ENCODE data around the gene CD93.

- TF ChIP-seq FOXM1 (IDR thresholded peaks at IDR 0.05; ENCODE audit: borderline replicate concordance) (no peak), L3MBTL2 (conservative IDR thresholded peaks at IDR 0.05) (no peak), BHLHE40 (IDR thresholded peaks at IDR 0.05; ENCODE audit: borderline replicate concordance) (no peak), FOXA1 (IDR thresholded peaks at IDR 0.05) (no peak), CTBP1 (IDR thresholded peaks at IDR 0.05; ENCODE audit: borderline replicate concordance) (no peak), FOXK2 (IDR thresholded peaks at IDR 0.05) (no peak), ARNT (IDR thresholded peaks at IDR 0.05) (no peak), SUZ12 (IDR thresholded peaks at IDR 0.05) (no peak), SP1 (IDR thresholded peaks at IDR 0.05) (no peak), PKNOX1 (IDR thresholded peaks at IDR 0.05) (no peak)
Observed at GRCh38 chr20:23126281-23127061, 40.3 kb upstream of the CD93 start.

Data from HEK293T (cell line).